ENCODE measurements around the gene CDKN2B-AS1.

CDKN2B-AS1 gene

GRCh38 chr9:22046243-22046885 is 51.8 kb downstream of the CDKN2B-AS1 start:
- Histone ChIP-seq H3K27ac (replicated peaks; ENCODE audit: low read length) (no peak overlapping the region), H3K4me3 (ENCODE audit: low read length in 2 of 2) (no peak overlapping the region), H2BK120ac (ENCODE audit: low read depth, low read length) (no peak overlapping the region), H3K4me1 (ENCODE audit: control insufficient read depth in 2 of 2, insufficient read depth in 1 of 2, low read depth in 1 of 2, low read length in 2 of 2) (no peaks in the 10 kb centered on the region), H3K79me1 (ENCODE audit: low read depth, low read length) (no peaks in the 10 kb centered on the region), H4K91ac (ENCODE audit: low read depth, low read length, poor library complexity) (no peak overlapping the region), H3K9ac (ENCODE audit: low read depth, low read length, poor library complexity) (no peak overlapping the region), H4K8ac (ENCODE audit: low read depth, low read length) (no peak overlapping the region), H3K4ac (ENCODE audit: low read length) (no peak overlapping the region), H2BK12ac (ENCODE audit: low read length) (no peak overlapping the region), H3K14ac (ENCODE audit: low read length) (no peak overlapping the region), H3K18ac (ENCODE audit: low read length) (no peak overlapping the region), H3K27me3 (ENCODE audit: control insufficient read depth in 3 of 3, insufficient read depth in 3 of 3, low read depth in 1 of 3, low read length in 3 of 3) (no peaks in the 10 kb centered on the region), H3K23ac (ENCODE audit: low read depth, low read length, poor library complexity) (no peak overlapping the region), H2BK15ac (ENCODE audit: low read length) (no peak overlapping the region), H3K36me3 (replicated peaks in 1 of 2; ENCODE audit: control insufficient read depth in 2 of 2, insufficient read depth in 2 of 2, low read length in 2 of 2) (no peaks in the 10 kb centered on the region), H2BK5ac (ENCODE audit: low read length) (no peak overlapping the region), H2AK5ac (ENCODE audit: low read depth, low read length) (no peak overlapping the region), H2AFZ (ENCODE audit: low read length) (no peak overlapping the region), H3K4me2 (ENCODE audit: insufficient read depth, low read length, poor library complexity, severe bottlenecking) (no peak overlapping the region), H3K9me3 (replicated peaks in 1 of 2; ENCODE audit: control insufficient read depth in 2 of 2, insufficient read depth in 1 of 2, low read depth in 1 of 2, low read length in 2 of 2) (no peaks in the 10 kb centered on the region)
- WGBS, 2 donors (ENCODE audit: extremely low coverage in 2 of 2, insufficient read length in 2 of 2, insufficient replicate concordance in 1 of 2): no CpG with 5 or more reads among the region's 1 CpG
- no peak for DNase-seq (ENCODE audit: low spot score)

- Histone ChIP-seq H3K4me2 (ENCODE audit: insufficient read depth, low read length, poor library complexity, severe bottlenecking) (no peak overlapping the region), H2BK15ac (ENCODE audit: low read length) (no peak overlapping the region), H3K4ac (ENCODE audit: low read length) (no peak overlapping the region), H2AK5ac (ENCODE audit: low read depth, low read length) (no peak overlapping the region), H3K27me3 (ENCODE audit: control insufficient read depth in 3 of 3, insufficient read depth in 3 of 3, low read depth in 1 of 3, low read length in 3 of 3) (no peaks in the 10 kb centered on the region), H2BK12ac (ENCODE audit: low read length) (no peak overlapping the region), H3K14ac (ENCODE audit: low read length) (no peak overlapping the region), H2AFZ (ENCODE audit: low read length) (no peak overlapping the region), H3K36me3 (replicated peaks in 1 of 2; ENCODE audit: control insufficient read depth in 2 of 2, insufficient read depth in 2 of 2, low read length in 2 of 2) (no peaks in the 10 kb centered on the region), H3K23ac (ENCODE audit: low read depth, low read length, poor library complexity) (no peak overlapping the region), H2BK5ac (ENCODE audit: low read length) (no peak overlapping the region), H2BK120ac (ENCODE audit: low read depth, low read length) (no peak overlapping the region), H3K4me3 (ENCODE audit: low read length in 2 of 2) (no peak overlapping the region), H4K91ac (ENCODE audit: low read depth, low read length, poor library complexity) (no peak overlapping the region), H3K9ac (ENCODE audit: low read depth, low read length, poor library complexity) (no peak overlapping the region), H3K9me3 (replicated peaks in 1 of 2; ENCODE audit: control insufficient read depth in 2 of 2, insufficient read depth in 1 of 2, low read depth in 1 of 2, low read length in 2 of 2) (no peaks in the 10 kb centered on the region), H3K18ac (ENCODE audit: low read length) (no peak overlapping the region), H3K27ac (replicated peaks; ENCODE audit: low read length) (no peak overlapping the region), H3K79me1 (ENCODE audit: low read depth, low read length) (no peaks in the 10 kb centered on the region), H3K4me1 (ENCODE audit: control insufficient read depth in 2 of 2, insufficient read depth in 1 of 2, low read depth in 1 of 2, low read length in 2 of 2) (peaks cover 0 to 4% of the 10 kb centered on the region in 2 donors), H4K8ac (ENCODE audit: low read depth, low read length) (no peak overlapping the region)
- no peak for DNase-seq (ENCODE audit: low spot score)
- WGBS, 2 donors (ENCODE audit: extremely low coverage in 2 of 2, insufficient read length in 2 of 2, insufficient replicate concordance in 1 of 2): no CpG with 5 or more reads among the region's 2 CpGs
Observed at GRCh38 chr9:22047596-22047995, 53.0 kb downstream of the CDKN2B-AS1 start.

GRCh38 chr9:22049411-22049810 is 54.8 kb downstream of the CDKN2B-AS1 start:
- no peak overlapping the region for H2BK120ac ChIP-seq (ENCODE audit: low read depth, low read length)
- H4K8ac ChIP-seq (ENCODE audit: low read depth, low read length): no peak overlapping the region
- H3K18ac ChIP-seq (ENCODE audit: low read length): no peak overlapping the region
- no peak overlapping the region for H2AFZ ChIP-seq (ENCODE audit: low read length)
- no peak overlapping the region for H3K4me3 ChIP-seq (ENCODE audit: low read length in 2 of 2)
- DNase-seq (ENCODE audit: low spot score): no peak
- no peak overlapping the region for H3K4me2 ChIP-seq (ENCODE audit: insufficient read depth, low read length, poor library complexity, severe bottlenecking)
- H2BK12ac ChIP-seq (ENCODE audit: low read length): no peak overlapping the region
- no peaks in the 10 kb centered on the region for H3K79me1 ChIP-seq (ENCODE audit: low read depth, low read length)
- WGBS, 2 donors (ENCODE audit: extremely low coverage in 2 of 2, insufficient read length in 2 of 2, insufficient replicate concordance in 1 of 2): no CpG with 5 or more reads among the region's 1 CpG
- no peak overlapping the region for H3K4ac ChIP-seq (ENCODE audit: low read length)
- H3K27ac ChIP-seq (replicated peaks; ENCODE audit: low read length): no peak overlapping the region
- H2BK5ac ChIP-seq (ENCODE audit: low read length): no peak overlapping the region
- H3K4me1 ChIP-seq (ENCODE audit: control insufficient read depth in 2 of 2, insufficient read depth in 1 of 2, low read depth in 1 of 2, low read length in 2 of 2): peaks cover 0 to 4% of the 10 kb centered on the region in 2 donors
- no peak overlapping the region for H4K91ac ChIP-seq (ENCODE audit: low read depth, low read length, poor library complexity)
- no peak overlapping the region for H3K14ac ChIP-seq (ENCODE audit: low read length)
- no peaks in the 10 kb centered on the region for H3K27me3 ChIP-seq (ENCODE audit: control insufficient read depth in 3 of 3, insufficient read depth in 3 of 3, low read depth in 1 of 3, low read length in 3 of 3)
- H3K36me3 ChIP-seq (replicated peaks in 1 of 2; ENCODE audit: control insufficient read depth in 2 of 2, insufficient read depth in 2 of 2, low read length in 2 of 2): no peaks in the 10 kb centered on the region
- no peak overlapping the region for H3K23ac ChIP-seq (ENCODE audit: low read depth, low read length, poor library complexity)
- no peaks in the 10 kb centered on the region for H3K9me3 ChIP-seq (replicated peaks in 1 of 2; ENCODE audit: control insufficient read depth in 2 of 2, insufficient read depth in 1 of 2, low read depth in 1 of 2, low read length in 2 of 2)
- H2AK5ac ChIP-seq (ENCODE audit: low read depth, low read length): no peak overlapping the region
- no peak overlapping the region for H3K9ac ChIP-seq (ENCODE audit: low read depth, low read length, poor library complexity)
- no peak overlapping the region for H2BK15ac ChIP-seq (ENCODE audit: low read length)

- no peaks in the 10 kb centered on the region for H3K79me1 ChIP-seq (ENCODE audit: low read depth, low read length)
- H3K4ac ChIP-seq (ENCODE audit: low read length): no peak overlapping the region
- peak overlapping the region; percentile 27 for H2AFZ ChIP-seq (ENCODE audit: low read length)
- H3K27me3 ChIP-seq (ENCODE audit: control insufficient read depth in 3 of 3, insufficient read depth in 3 of 3, low read depth in 1 of 3, low read length in 3 of 3): no peaks in the 10 kb centered on the region
- peaks cover 0 to 4% of the 10 kb centered on the region in 2 donors for H3K4me1 ChIP-seq (ENCODE audit: control insufficient read depth in 2 of 2, insufficient read depth in 1 of 2, low read depth in 1 of 2, low read length in 2 of 2)
- H4K8ac ChIP-seq (ENCODE audit: low read depth, low read length): no peak overlapping the region
- no peak overlapping the region for H3K9ac ChIP-seq (ENCODE audit: low read depth, low read length, poor library complexity)
- H3K23ac ChIP-seq (ENCODE audit: low read depth, low read length, poor library complexity): no peak overlapping the region
- H3K4me3 ChIP-seq (ENCODE audit: low read length in 2 of 2): no peak overlapping the region
- H2BK120ac ChIP-seq (ENCODE audit: low read depth, low read length): no peak overlapping the region
- H2BK15ac ChIP-seq (ENCODE audit: low read length): no peak overlapping the region
- H3K14ac ChIP-seq (ENCODE audit: low read length): no peak overlapping the region
- H3K4me2 ChIP-seq (ENCODE audit: insufficient read depth, low read length, poor library complexity, severe bottlenecking): no peak overlapping the region
- H3K27ac ChIP-seq (replicated peaks; ENCODE audit: low read length): no peak overlapping the region
- no peak overlapping the region for H4K91ac ChIP-seq (ENCODE audit: low read depth, low read length, poor library complexity)
- no peak overlapping the region for H2BK5ac ChIP-seq (ENCODE audit: low read length)
- H3K9me3 ChIP-seq (replicated peaks in 1 of 2; ENCODE audit: control insufficient read depth in 2 of 2, insufficient read depth in 1 of 2, low read depth in 1 of 2, low read length in 2 of 2): no peaks in the 10 kb centered on the region
- H2AK5ac ChIP-seq (ENCODE audit: low read depth, low read length): no peak overlapping the region
- H3K18ac ChIP-seq (ENCODE audit: low read length): no peak overlapping the region
- no peak for DNase-seq (ENCODE audit: low spot score)
- no CpG with 5 or more reads among the region's 4 CpGs for WGBS, 2 donors (ENCODE audit: extremely low coverage in 2 of 2, insufficient read length in 2 of 2, insufficient replicate concordance in 1 of 2)
- H2BK12ac ChIP-seq (ENCODE audit: low read length): no peak overlapping the region
- no peaks in the 10 kb centered on the region for H3K36me3 ChIP-seq (replicated peaks in 1 of 2; ENCODE audit: control insufficient read depth in 2 of 2, insufficient read depth in 2 of 2, low read length in 2 of 2)
Observed at GRCh38 chr9:22050924-22051323, 56.3 kb downstream of the CDKN2B-AS1 start.
